Measurements from ENCODE around the gene EFNB3. TPM values are rescaled to one million over a fixed set of nuclear protein-coding genes. Genes with fewer than 3 reads are reported as not detected.

EFNB3 gene
- total RNA-seq, 4 donors from 2014 or later, result 5.4 to 8.5 (median 7.6) TPM

DNA sequence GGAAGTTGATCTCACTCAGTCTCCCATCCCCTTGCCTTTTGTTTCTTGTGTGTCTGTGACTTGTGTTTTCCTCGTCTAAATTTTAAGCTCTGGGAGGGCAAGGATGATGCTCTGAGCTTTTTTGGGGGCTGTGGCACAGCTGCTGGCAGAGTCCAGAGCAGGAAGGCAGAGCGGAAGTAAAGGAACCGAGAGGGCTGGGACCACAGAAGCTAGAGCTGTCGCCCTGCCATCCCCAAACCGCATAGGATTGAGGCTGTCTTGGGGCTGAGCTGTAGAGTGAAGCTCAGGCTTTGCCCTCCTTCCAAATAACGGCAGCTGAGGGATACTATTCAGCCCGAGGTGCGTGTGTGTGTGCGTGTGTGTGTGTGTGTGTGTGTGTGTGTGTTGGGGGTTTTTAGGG, 8.8 kb downstream of the EFNB3 start:
- TF ChIP-seq, protein P1, sequence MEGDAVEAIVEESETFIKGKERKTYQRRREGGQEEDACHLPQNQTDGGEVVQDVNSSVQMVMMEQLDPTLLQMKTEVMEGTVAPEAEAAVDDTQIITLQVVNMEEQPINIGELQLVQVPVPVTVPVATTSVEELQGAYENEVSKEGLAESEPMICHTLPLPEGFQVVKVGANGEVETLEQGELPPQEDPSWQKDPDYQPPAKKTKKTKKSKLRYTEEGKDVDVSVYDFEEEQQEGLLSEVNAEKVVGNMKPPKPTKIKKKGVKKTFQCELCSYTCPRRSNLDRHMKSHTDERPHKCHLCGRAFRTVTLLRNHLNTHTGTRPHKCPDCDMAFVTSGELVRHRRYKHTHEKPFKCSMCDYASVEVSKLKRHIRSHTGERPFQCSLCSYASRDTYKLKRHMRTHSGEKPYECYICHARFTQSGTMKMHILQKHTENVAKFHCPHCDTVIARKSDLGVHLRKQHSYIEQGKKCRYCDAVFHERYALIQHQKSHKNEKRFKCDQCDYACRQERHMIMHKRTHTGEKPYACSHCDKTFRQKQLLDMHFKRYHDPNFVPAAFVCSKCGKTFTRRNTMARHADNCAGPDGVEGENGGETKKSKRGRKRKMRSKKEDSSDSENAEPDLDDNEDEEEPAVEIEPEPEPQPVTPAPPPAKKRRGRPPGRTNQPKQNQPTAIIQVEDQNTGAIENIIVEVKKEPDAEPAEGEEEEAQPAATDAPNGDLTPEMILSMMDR (IDR thresholded peaks at IDR 0.05), result no peak
- no peak for TF ChIP-seq POLR2A (IDR thresholded peaks at IDR 0.05)
- no peak for DNase-seq (ENCODE audit: low spot score in 2 of 2)
- intact Hi-C loops (cut with DNase I; ENCODE audit: low total_unique reads), result no loop called here
- no peak overlapping the region for H3K4me3 ChIP-seq (ENCODE audit: low read depth, poor library complexity, severe bottlenecking)
- WGBS, 2 donors, result 24 to 30% methylated on average over 9 of the region's 9 CpGs

DNA sequence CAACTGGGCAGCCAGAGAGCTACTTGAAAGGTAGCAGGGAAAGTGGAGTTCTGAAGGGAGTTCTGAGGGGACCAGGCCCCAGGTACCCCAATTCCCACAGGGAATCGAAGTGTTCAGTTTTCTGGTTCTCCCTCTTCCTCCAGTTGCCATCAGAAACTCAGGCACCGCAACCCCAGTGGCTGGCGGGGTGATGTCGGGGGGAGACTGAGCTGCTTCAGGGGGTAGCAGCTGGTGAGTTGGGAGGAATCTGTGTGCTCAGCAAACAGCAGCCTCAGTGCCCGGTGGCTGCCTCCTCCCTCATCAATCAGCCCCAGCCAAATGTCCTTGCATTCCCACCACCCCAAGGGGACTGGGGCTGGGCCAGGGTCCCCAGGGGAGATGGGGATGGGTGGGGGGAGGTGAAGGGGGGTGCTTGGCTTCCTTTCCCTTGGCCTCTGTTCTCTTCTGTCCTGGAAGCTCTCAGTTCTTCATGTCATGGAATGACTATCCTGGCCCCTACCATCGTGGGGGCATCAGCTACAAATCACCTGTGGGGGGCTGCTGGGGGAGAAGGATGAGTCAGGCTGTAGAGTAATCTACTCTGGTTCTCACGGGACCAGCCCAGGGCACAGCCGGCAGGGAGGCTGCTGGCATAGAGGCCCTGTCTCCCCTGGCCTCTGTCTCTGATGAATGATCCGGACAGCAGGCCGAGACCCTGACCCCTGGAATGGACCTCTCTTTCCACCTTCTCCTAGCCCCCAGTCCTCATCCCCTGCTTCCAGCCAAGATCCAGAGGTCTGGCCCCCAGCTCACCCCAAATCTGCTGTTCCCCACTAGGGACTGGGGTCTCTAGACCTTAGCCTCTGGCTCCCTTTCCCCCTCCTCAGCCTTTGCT, 10.0 kb downstream of the EFNB3 start:
- no peak overlapping the region for H3K4me3 ChIP-seq (ENCODE audit: low read depth, poor library complexity, severe bottlenecking)
- TF ChIP-seq POLR2A (IDR thresholded peaks at IDR 0.05), result no peak
- TF ChIP-seq, protein P1 (IDR thresholded peaks at IDR 0.05), result no peak
- intact Hi-C loops (cut with DNase I; ENCODE audit: low total_unique reads), result no loop called here
- 82 to 83% methylated on average over 10 of the region's 10 CpGs for WGBS, 2 donors
- no peak for DNase-seq (ENCODE audit: low spot score in 2 of 2)

DNA sequence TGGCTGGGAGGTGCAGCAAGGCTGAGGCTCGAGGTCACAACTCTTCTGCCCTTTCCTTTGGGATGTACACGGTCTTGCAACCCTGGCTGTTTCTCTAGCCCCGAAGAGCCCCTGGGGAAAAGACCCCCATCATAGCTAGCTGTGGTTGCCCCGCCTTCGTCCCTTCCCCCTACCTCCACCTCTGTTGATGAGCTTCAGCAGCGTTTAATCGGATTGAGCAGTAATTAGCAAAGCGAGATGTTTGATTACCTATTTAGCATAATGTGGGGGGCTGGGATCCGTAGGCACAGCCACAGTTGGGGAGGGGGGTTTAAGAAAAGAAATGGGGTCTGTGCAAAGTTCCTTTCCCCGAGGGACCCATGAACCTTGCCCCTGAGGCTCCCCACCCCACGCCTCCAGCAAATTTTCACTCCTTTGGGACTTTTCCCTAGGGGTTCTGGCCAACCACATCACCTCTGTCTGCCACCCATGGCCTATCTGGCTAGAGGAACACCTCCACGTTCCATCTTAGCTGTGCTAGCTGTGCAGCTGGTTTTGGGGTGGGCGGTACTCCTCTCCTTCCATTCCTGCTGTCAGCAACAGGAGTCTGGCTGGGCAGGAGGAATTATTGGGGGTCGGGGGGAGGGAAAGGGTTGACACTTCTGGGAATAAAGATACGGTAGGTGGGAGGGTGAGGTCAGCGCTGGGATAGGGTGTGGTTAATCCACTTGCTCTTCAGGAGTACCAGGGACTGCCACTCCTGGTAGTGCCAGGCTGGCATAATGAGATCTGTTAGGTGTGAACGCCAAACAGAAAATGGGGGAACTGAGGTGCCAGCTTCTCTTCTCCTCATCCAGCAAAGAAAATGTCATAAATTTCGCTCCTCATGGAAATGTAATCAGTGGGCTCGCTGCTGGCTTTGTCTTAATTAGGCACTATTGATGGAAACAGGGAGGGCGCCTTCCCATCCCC, 11.2 kb downstream of the EFNB3 start:
- 36 to 39% methylated on average over 20 of the region's 20 CpGs for WGBS, 2 donors
- intact Hi-C loops (cut with DNase I; ENCODE audit: low total_unique reads), result no loop called here

DNA sequence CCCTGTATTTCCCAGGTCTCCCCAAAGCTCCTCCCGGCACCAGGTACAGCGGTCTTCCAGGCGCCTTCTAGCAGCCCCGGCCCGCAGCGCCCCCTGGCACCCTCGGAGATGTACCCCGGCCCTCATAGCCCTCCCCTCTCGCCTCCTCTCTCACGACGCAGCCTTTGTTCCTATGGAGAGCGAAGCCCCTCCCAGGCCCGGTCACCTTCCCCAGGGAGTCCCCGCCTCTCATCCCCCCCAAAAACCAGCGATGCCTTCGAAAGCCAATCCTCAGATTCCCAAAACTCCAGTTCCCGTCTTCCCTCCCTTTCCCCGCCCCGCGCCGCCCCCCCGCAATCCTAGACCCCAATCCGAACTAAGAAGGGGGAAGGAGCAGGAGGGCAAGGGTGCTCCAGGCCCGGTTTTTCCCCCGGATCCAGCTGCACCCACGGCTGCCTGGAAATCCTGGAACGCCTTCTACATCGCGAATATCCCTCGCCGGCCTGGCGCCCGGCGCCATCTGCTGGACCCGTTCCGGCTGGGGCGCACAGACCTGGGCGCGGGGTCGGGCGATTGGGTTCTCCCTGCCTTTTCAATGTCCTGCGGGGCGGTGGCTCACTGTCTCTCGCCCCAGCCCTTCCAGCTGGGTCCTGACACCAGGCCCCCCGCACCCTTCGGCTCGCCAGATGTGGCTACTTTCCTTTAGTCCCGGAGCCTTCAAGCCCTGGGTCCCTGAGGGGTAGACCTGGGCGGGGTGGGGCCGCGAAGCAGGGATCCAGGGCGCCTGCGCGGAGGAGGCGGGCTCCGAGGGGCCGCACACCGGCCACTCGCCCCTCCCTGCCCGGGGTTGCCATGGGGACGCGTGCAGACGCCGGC, 12.1 kb downstream of the EFNB3 start, which contains the start of gene DNAH2:
TSS of gene DNAH2 (plus strand) at position 844 of the 855 bp plus-strand sequence. CDS start 1,991 bp downstream, outside the sequence.
- H3K4me3 ChIP-seq (ENCODE audit: low read depth, poor library complexity, severe bottlenecking), result peak within 1 kb of the TSS; percentile 33
- TF ChIP-seq, protein P1 (IDR thresholded peaks at IDR 0.05), result no peak
- TF ChIP-seq POLR2A (IDR thresholded peaks at IDR 0.05), result no peak
- intact Hi-C loops (cut with DNase I; ENCODE audit: low total_unique reads), result no loop called here
- peak; percentile 56 to 93 for DNase-seq (ENCODE audit: low spot score in 2 of 2)
- WGBS, 2 donors, result 0 to 1% methylated on average over 49 to 62 of the region's 64 CpGs

More for the DNA sequence above, 11.2 kb downstream of the EFNB3 start:
- no peak for TF ChIP-seq POLR2A (IDR thresholded peaks at IDR 0.05)
- TF ChIP-seq, protein P1 (IDR thresholded peaks at IDR 0.05), result no peak
- H3K4me3 ChIP-seq (ENCODE audit: low read depth, poor library complexity, severe bottlenecking), result no peak overlapping the region
- DNase-seq (ENCODE audit: low spot score in 2 of 2), result no peak

DNA sequence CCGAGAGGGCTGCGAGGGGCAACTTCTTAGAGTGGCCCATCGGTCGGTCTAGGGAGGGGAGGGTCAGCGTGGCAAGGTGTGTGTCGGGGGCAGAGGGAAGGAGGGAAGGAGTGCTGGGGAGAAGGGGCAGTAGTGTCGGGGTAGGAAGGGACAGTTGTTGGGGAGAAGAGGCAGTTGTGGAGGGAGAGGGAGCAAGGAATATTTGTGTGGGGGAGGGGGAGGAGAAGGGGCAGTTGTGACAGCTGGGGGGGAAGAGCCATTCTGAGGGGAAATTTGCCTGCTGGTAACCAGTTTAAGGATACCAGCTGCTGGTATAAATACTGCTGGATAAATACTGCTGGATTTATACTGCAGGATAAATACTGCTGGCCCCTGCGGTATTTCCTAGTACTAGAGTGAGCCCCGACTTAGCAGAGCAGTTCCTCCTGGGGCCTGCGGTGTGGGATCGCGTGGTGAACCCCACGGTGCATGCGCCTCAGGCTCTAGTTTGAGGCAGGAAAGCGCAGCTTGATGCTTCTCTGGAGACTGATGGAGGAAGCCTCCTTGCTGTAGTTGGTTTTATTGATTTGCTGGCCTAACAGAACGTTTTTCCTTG, 12.9 kb downstream of the EFNB3 start:
- DNase-seq (ENCODE audit: low spot score in 2 of 2), result no peak
- H3K4me3 ChIP-seq (ENCODE audit: low read depth, poor library complexity, severe bottlenecking), result peak overlapping the region; percentile 33
- no peak for TF ChIP-seq POLR2A (IDR thresholded peaks at IDR 0.05)
- TF ChIP-seq, protein P1 (IDR thresholded peaks at IDR 0.05), result no peak
- intact Hi-C loops (cut with DNase I; ENCODE audit: low total_unique reads), result no loop called here
- WGBS, 2 donors, result 5 to 6% methylated on average over 16 of the region's 16 CpGs
